H1 (cell line): Measurements from ENCODE around the gene MDFI. TPM values are rescaled to one million over a fixed set of nuclear protein-coding genes. Genes with fewer than 3 reads are reported as not detected.

Source experiments
- CTCF ChIA-PET: fragments of 300-600 bp; sonication (Branson Sonifier 250); formaldehyde crosslinking; loops from one replicate; lab custom pipeline; 2021; ENCODE audit not compliant: partially characterized antibody; lab: Charles Lee
- POLR2A ChIA-PET: fragments of 300-600 bp; sonication (Branson Sonifier 250); formaldehyde crosslinking; loops from one replicate; lab custom pipeline; 2021; ENCODE audit warnings: inconsistent platforms; ENCODE audit not compliant: partially characterized antibody; lab: Charles Lee
- DNase-seq, 2 experiments: peaks; one replicate each; pipeline versions ENCODE4 v3.0.0 to v3.0.0-alpha.2; 2010 to 2022; ENCODE audit warnings: low spot score in 2 of 2, low read depth in 1 of 2, mixed read lengths in 1 of 2
- FAIRE-seq: peaks from 2 replicates; lab custom pipeline; 2011; peaks lifted over from hg19 to GRCh38; lab: Jason Lieb, UNC
- H2AFZ ChIP-seq: 2 replicates; pipeline ENCODE4 v1.8.1; 2012; ENCODE audit warnings: low read length, inconsistent platforms
- H2AK5ac ChIP-seq: 2 replicates; pipeline ENCODE4 v1.6.1; 2013; ENCODE audit warnings: low read depth, low read length
- H2BK120ac ChIP-seq: replicated peaks from 2 replicates; pipeline ENCODE3; 2013; ENCODE audit warnings: low read depth, low read length, inconsistent platforms
- H2BK12ac ChIP-seq: 2 replicates; pipeline ENCODE4 v1.6.1; 2013; ENCODE audit warnings: low read depth, low read length
- H2BK15ac ChIP-seq: 2 replicates; pipeline ENCODE4 v1.6.1; 2013; ENCODE audit warnings: low read length
- H2BK20ac ChIP-seq: 2 replicates; pipeline ENCODE4 v1.6.1; 2013; ENCODE audit warnings: low read length
- H2BK5ac ChIP-seq: 2 replicates; pipeline ENCODE4 v1.6.1; 2013; ENCODE audit warnings: low read depth, low read length
- H3K14ac ChIP-seq: 2 replicates; pipeline ENCODE4 v1.6.1; 2013; ENCODE audit warnings: inconsistent platforms; ENCODE audit not compliant: insufficient read length
- H3K18ac ChIP-seq: 2 replicates; pipeline ENCODE4 v1.6.1; 2013; ENCODE audit warnings: low read length; ENCODE audit errors: extremely low read depth
- H3K23ac ChIP-seq: 2 replicates; pipeline ENCODE4 v1.6.1; 2013; ENCODE audit warnings: inconsistent platforms; ENCODE audit not compliant: insufficient read length
- H3K23me2 ChIP-seq: 2 replicates; pipeline ENCODE4 v1.6.1; 2013; ENCODE audit warnings: low read depth, low read length
- H3K27ac ChIP-seq: 2 replicates; pipeline ENCODE4 v1.6.1; 2011; ENCODE audit warnings: low read depth, low read length, inconsistent platforms
- H3K27me3 ChIP-seq, 4 experiments: replicated peaks in 1 of 4; 1 replicate in 1 of 4; 2 replicates in 3 of 4; pipeline versions ENCODE4 v1.6.1 to v1.8.1; 2011 to 2013; ENCODE audit warnings: low read length in 3 of 4, mild to moderate bottlenecking in 3 of 4, inconsistent platforms in 2 of 4, mixed read lengths in 2 of 4, moderate library complexity in 1 of 4; ENCODE audit not compliant: control insufficient read depth in 3 of 4, insufficient read depth in 3 of 4; ENCODE audit errors: extremely low read depth in 1 of 4
- H3K36me3 ChIP-seq, 4 experiments: 2 replicates each; pipeline versions ENCODE4 v1.6.1 to v1.8.1; 2011 to 2013; ENCODE audit warnings: mild to moderate bottlenecking in 4 of 4, low read length in 3 of 4, moderate library complexity in 2 of 4, control low read depth in 1 of 4, inconsistent platforms in 1 of 4; ENCODE audit not compliant: insufficient read depth in 4 of 4, control insufficient read depth in 2 of 4
- H3K4ac ChIP-seq: replicated peaks from 2 replicates; pipeline ENCODE3; 2013; ENCODE audit warnings: low read length, low read depth, mixed read lengths, inconsistent platforms; ENCODE audit not compliant: insufficient read length
- H3K4me1 ChIP-seq, 4 experiments: replicated peaks in 1 of 4; 1 replicate in 1 of 4; 2 replicates in 3 of 4; pipeline versions ENCODE4 v1.6.1 to v1.8.1; 2011 to 2013; ENCODE audit warnings: low read length in 3 of 4, inconsistent platforms in 2 of 4, mixed read lengths in 1 of 4; ENCODE audit not compliant: insufficient read depth in 4 of 4, control insufficient read depth in 3 of 4
- H3K4me2 ChIP-seq, 2 experiments: 2 replicates each; pipeline versions ENCODE4 v1.6.1 to v1.8.1; 2011 to 2013; ENCODE audit warnings: low read depth in 2 of 2, low read length in 2 of 2, control low read depth in 1 of 2, inconsistent platforms in 1 of 2, mild to moderate bottlenecking in 1 of 2; ENCODE audit not compliant: insufficient read depth in 1 of 2
- H3K4me3 ChIP-seq, 4 experiments: fragments of 200-600, 300-600 bp in 1 of 4; sonication (generic), shearing (Covaris generic), sonication (Bioruptor Twin) in 1 of 4; 2 replicates each; pipeline versions ENCODE4 v1.5.1 to v1.8.1; 2011 to 2016; ENCODE audit warnings: low read length in 4 of 4, low read depth in 3 of 4, control low read depth in 2 of 4, inconsistent platforms in 2 of 4, mild to moderate bottlenecking in 2 of 4, mixed read lengths in 1 of 4, moderate library complexity in 1 of 4; ENCODE audit not compliant: insufficient read depth in 2 of 4; ENCODE audit errors: extremely low read depth in 1 of 4
- H3K56ac ChIP-seq: replicated peaks from 2 replicates; pipeline ENCODE3; 2013; ENCODE audit warnings: low read depth, mild to moderate bottlenecking, mixed read lengths, low read length, inconsistent platforms; ENCODE audit not compliant: insufficient read length
- H3K79me1 ChIP-seq: 2 replicates; pipeline ENCODE4 v1.6.1; 2013; ENCODE audit warnings: low read depth, low read length, control low read depth
- H3K79me2 ChIP-seq, 2 experiments: 2 replicates each; pipeline versions ENCODE4 v1.6.1 to v1.8.1; 2012 to 2013; ENCODE audit warnings: low read length in 2 of 2, mild to moderate bottlenecking in 2 of 2, inconsistent platforms in 1 of 2; ENCODE audit not compliant: insufficient read depth in 2 of 2, control insufficient read depth in 1 of 2
- H3K9ac ChIP-seq, 4 experiments: replicated peaks in 1 of 4; 1 replicate in 1 of 4; 2 replicates in 3 of 4; pipeline versions ENCODE4 v1.6.1 to v1.8.1; 2011 to 2013; ENCODE audit warnings: low read depth in 3 of 4, low read length in 3 of 4, control low read depth in 2 of 4, mild to moderate bottlenecking in 2 of 4, moderate library complexity in 2 of 4, inconsistent platforms in 1 of 4; ENCODE audit errors: extremely low read depth in 1 of 4
- H3K9me3 ChIP-seq, 2 experiments: 2 replicates each; pipeline versions ENCODE4 v1.6.1 to v1.8.1; 2012 to 2013; ENCODE audit warnings: mild to moderate bottlenecking in 2 of 2, moderate library complexity in 2 of 2, control low read depth in 1 of 2, inconsistent platforms in 1 of 2, low read depth in 1 of 2, low read length in 1 of 2, mixed read lengths in 1 of 2; ENCODE audit not compliant: insufficient read depth in 2 of 2
- H4K20me1 ChIP-seq, 2 experiments: replicated peaks in 1 of 2; 2 replicates each; pipeline versions ENCODE3 to v1.8.1; 2011 to 2013; ENCODE audit warnings: inconsistent platforms in 2 of 2, low read length in 2 of 2, mild to moderate bottlenecking in 1 of 2; ENCODE audit not compliant: insufficient read depth in 2 of 2, control insufficient read depth in 1 of 2
- H4K5ac ChIP-seq: 2 replicates; pipeline ENCODE4 v1.6.1; 2013; ENCODE audit warnings: low read length, low read depth, mixed read lengths, inconsistent platforms; ENCODE audit not compliant: insufficient read length
- H4K8ac ChIP-seq: 2 replicates; pipeline ENCODE4 v1.8.0; 2013; ENCODE audit warnings: mild to moderate bottlenecking, moderate library complexity, low read length, inconsistent platforms; ENCODE audit not compliant: insufficient read depth; ENCODE audit errors: extremely low read depth
- H4K91ac ChIP-seq: replicated peaks from 2 replicates; pipeline ENCODE3; 2013; ENCODE audit warnings: low read length, mixed read lengths, inconsistent platforms; ENCODE audit not compliant: insufficient read length
- BACH1 ChIP-seq: IDR thresholded peaks from 2 replicates; pipeline ENCODE4 v1.6.1; 2012; ENCODE audit warnings: low read length, improper control_type of control experiment
- KDM5A ChIP-seq: fragments of 200-600 bp; IDR thresholded peaks from 2 replicates; pipeline ENCODE4 v1.7.1; 2012; ENCODE audit warnings: mild to moderate bottlenecking, low read length, inconsistent platforms, mixed read lengths
- polyA plus RNA-seq, 7 experiments: library from polyadenylated mRNA; depleted of rRNA in 3 of 7; stranded (reverse) in 5 of 7; unstranded in 2 of 7; fragments of >200 nt in 5 of 7; fragments of 200-250 nt in 2 of 7; gene quantifications; 1 replicate in 5 of 7; 2 replicates in 1 of 7; 4 replicates in 1 of 7; pipeline versions ENCODE4 v1.2.1 to v1.2.3, GENCODE V29; 2011 to 2013; ENCODE audit warnings: missing spikeins in 2 of 7, mixed read lengths in 2 of 7
- total RNA-seq: library from RNA; stranded (reverse); fragmentation: NEBNext Ultra II Directional; extraction: Animal tissue kit (Norgen Biotek cat#: 25700); gene quantifications from 2 replicates; pipeline ENCODE4 v1.2.1, GENCODE V29; 2021

Gene MDFI
- total and polyA plus RNA-seq, 2 of the 8 experiments (the other 6 are each of a cell fraction or from before 2014, with no cell fraction given) = 41.0 to 65.6 TPM

DNA sequence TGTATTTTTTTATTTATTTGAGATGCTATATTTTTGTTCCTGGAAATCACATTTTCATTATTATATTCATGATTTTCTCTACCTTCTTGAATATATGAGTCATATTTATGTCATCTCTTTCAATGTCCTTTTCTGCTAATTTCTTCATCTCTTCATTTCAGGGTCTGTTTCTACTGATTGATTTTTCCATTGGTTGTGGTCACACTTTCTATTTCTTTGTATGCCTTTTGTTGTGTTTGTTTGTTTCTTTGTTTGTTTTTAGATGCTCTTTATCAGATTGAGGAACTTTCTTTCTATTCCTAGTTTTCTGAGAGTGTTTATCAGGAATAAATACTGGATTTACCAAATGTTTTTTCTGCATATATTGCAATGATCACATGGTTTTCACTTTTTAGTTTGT lies 16.9 kb upstream of the MDFI start:
- H3K23ac ChIP-seq = no peak overlapping the region
- no peaks in the 10 kb centered on the region for H3K23me2 ChIP-seq
- no peak overlapping the region for H3K27ac ChIP-seq
- no peak overlapping the region for H2BK15ac ChIP-seq
- no peak overlapping the region for H3K56ac ChIP-seq
- H4K20me1 ChIP-seq = no peaks in the 10 kb centered on the region
- H3K27me3 ChIP-seq = no peaks in the 10 kb centered on the region
- H2AK5ac ChIP-seq = no peak overlapping the region
- H3K4me3 ChIP-seq = no peak overlapping the region
- no peaks in the 10 kb centered on the region for H3K36me3 ChIP-seq
- no peak overlapping the region for H4K91ac ChIP-seq
- no peak overlapping the region for H3K4me2 ChIP-seq
- H4K8ac ChIP-seq = no peak overlapping the region
- H4K5ac ChIP-seq = no peak overlapping the region
- no peaks in the 10 kb centered on the region for H3K79me2 ChIP-seq
- H2AFZ ChIP-seq = no peak overlapping the region
- H3K79me1 ChIP-seq = no peaks in the 10 kb centered on the region
- no peak overlapping the region for H2BK12ac ChIP-seq
- H3K9ac ChIP-seq = no peak overlapping the region
- peaks cover 0 to 3% of the 10 kb centered on the region in 2 experiments; a peak in 2 of 4 replicates for H3K9me3 ChIP-seq
- H3K14ac ChIP-seq = no peak overlapping the region
- DNase-seq (no peak), FAIRE-seq (no peak)
- ChIA-PET POLR2A (no interaction called here), CTCF (interaction anchor here (1.1 to 2.8 kb wide), 3 partner anchors 13 to 63 kb away, joined by 3 to 12 read pairs (median 5); no protein-coding TSS in a partner anchor)
- TF ChIP-seq KDM5A (no peak), BACH1 (no peak)
- no peak overlapping the region for H2BK20ac ChIP-seq
- no peak overlapping the region for H2BK5ac ChIP-seq
- no peak overlapping the region for H3K18ac ChIP-seq
- H3K4me1 ChIP-seq = no peaks in the 10 kb centered on the region; a peak in 2 of 7 replicates
- no peak overlapping the region for H2BK120ac ChIP-seq
- H3K4ac ChIP-seq = no peak overlapping the region
